ENCODE measurements around the gene GRM4. TPM values are rescaled to one million over a fixed set of nuclear protein-coding genes. Genes with fewer than 3 reads are reported as not detected.

The GRM4 gene
- polyA plus RNA-seq, 1 of the 3 experiments (the other 2 are of a cell fraction) = not detected

DNA sequence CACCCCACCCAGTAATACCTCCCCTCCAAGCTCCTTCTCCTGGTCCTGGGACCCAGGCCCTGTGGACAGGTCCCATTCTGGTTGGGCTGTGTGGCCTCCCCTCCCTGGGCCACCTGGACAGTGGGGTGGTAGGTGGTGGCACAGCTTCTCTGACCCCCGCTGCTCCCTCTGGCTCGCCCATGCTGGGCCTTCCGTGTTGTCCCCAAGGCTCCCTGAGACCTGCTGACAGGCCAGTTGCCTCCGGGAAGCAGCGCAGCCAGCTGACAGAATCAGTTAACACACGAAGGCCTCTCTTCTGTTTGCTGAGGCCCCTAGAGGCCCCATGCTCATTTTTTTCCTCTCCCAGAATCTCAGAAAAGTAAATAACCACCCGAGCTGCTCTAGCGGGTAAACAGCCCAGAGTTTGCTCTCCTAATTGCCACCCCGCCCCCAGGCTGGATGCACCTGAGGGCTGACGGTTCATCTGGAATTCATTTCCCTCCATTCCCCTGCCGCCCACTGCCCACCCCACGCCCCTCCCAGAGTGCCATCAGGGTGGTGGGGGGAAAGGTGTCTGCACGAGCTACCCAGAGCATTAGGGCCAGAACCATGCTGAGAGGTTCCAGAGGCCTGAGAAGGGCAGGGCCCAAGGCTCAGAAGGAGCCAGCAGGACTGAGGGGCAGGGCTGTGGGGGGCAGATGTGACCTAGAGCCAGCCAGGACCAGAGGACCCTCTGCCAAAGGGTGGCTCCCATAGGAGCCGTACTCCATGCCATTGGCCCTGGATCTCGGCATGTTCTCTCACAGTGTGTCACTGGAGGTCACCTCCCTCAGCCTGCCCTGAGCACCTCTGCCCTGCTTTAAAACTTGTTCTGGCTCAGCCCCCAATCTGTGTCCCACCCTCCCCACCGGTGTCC is 157.5 kb downstream of the GRM4 start:
- Histone ChIP-seq H3K27ac (ENCODE audit: low read depth in 2 of 2, low read length in 1 of 2) (no peak overlapping the region), H3K9me3 (no peaks in the 10 kb centered on the region), H3K27me3 (ENCODE audit: insufficient read depth) (no peaks in the 10 kb centered on the region; the same call in 1 of the 2 replicates), H3K4me3 (ENCODE audit: low read depth in 2 of 2, low read length in 1 of 2) (no peak overlapping the region), H3K4me1 (ENCODE audit: control insufficient read depth in 1 of 2, insufficient read depth in 2 of 2, low read depth in 1 of 2, low read length in 1 of 2) (peaks cover 0 to 7% of the 10 kb centered on the region in 2 experiments; a peak in 1 of 4 replicates), H3K79me2 (ENCODE audit: insufficient read depth) (no peaks in the 10 kb centered on the region), H3K9ac (no peak overlapping the region), H2AFZ (ENCODE audit: low read depth) (no peak overlapping the region), H3K4me2 (no peak overlapping the region), H4K20me1 (ENCODE audit: insufficient read depth) (no peaks in the 10 kb centered on the region), H3K36me3 (replicated peaks in 1 of 2; ENCODE audit: control insufficient read depth in 1 of 2, insufficient read depth in 2 of 2, low read length in 1 of 2) (no peaks in the 10 kb centered on the region), H3K9me2 (no peaks in the 10 kb centered on the region), H3F3A (replicated peaks; ENCODE audit: insufficient read depth) (no peaks in the 10 kb centered on the region)
- ChIA-PET CTCF (interaction anchor here (1.3 kb wide), 2 partner anchors 39 to 221 kb away, joined by 3 to 5 read pairs; no protein-coding TSS in a partner anchor), POLR2A (no interaction called here)
- TF ChIP-seq, protein P1, sequence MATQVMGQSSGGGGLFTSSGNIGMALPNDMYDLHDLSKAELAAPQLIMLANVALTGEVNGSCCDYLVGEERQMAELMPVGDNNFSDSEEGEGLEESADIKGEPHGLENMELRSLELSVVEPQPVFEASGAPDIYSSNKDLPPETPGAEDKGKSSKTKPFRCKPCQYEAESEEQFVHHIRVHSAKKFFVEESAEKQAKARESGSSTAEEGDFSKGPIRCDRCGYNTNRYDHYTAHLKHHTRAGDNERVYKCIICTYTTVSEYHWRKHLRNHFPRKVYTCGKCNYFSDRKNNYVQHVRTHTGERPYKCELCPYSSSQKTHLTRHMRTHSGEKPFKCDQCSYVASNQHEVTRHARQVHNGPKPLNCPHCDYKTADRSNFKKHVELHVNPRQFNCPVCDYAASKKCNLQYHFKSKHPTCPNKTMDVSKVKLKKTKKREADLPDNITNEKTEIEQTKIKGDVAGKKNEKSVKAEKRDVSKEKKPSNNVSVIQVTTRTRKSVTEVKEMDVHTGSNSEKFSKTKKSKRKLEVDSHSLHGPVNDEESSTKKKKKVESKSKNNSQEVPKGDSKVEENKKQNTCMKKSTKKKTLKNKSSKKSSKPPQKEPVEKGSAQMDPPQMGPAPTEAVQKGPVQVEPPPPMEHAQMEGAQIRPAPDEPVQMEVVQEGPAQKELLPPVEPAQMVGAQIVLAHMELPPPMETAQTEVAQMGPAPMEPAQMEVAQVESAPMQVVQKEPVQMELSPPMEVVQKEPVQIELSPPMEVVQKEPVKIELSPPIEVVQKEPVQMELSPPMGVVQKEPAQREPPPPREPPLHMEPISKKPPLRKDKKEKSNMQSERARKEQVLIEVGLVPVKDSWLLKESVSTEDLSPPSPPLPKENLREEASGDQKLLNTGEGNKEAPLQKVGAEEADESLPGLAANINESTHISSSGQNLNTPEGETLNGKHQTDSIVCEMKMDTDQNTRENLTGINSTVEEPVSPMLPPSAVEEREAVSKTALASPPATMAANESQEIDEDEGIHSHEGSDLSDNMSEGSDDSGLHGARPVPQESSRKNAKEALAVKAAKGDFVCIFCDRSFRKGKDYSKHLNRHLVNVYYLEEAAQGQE (IDR thresholded peaks at IDR 0.05; ENCODE audit: low read depth, low read length) = no peak
- TF ChIP-seq EZH2phosphoT487 (IDR thresholded peaks at IDR 0.05; ENCODE audit: borderline replicate concordance, low read depth) (no peak), POLR2AphosphoS5 (IDR thresholded peaks at IDR 0.05; ENCODE audit: low read depth, low read length) (no peak), SIN3A (IDR thresholded peaks at IDR 0.05; ENCODE audit: borderline replicate concordance, low read depth, low read length) (no peak), FOXM1 (IDR thresholded peaks at IDR 0.05; ENCODE audit: low read depth) (no peak), RAD21 (IDR thresholded peaks at IDR 0.05; ENCODE audit: low read length) (no peak), TAF1 (IDR thresholded peaks at IDR 0.05; ENCODE audit: borderline replicate concordance, low read depth, low read length) (no peak)
- peak; percentile 45 for DNase-seq
- WGBS (ENCODE audit: low lambda C conversion rate) = 46% methylated on average over 13 of the region's 16 CpGs

DNA sequence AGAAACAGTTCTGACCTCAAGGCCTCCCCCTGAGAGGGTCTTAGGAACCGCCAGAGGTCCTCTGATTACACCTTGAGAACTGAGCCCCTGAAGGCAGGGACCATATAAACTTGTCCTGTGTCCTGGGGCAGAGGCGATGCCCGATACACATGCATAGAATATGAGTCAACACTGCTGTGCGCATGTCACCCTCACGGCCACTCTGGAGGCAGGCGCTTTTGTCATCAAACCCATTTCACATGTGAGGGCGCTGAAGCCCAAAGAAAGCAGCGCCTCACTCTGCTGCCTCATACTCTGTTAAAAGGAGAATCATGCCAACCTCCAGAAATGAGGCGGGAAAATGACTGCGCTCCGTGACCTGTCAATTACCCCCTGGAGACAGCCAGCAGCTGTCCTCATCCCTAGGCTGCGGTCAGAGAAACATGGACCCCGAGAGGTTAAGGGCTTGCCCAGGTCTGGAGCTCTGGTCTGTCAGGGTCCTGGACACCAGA is 158.3 kb downstream of the GRM4 start:
- Histone ChIP-seq H3K9me3 (no peaks in the 10 kb centered on the region), H3K27ac (ENCODE audit: low read depth in 2 of 2, low read length in 1 of 2) (no peak overlapping the region), H3F3A (replicated peaks; ENCODE audit: insufficient read depth) (no peaks in the 10 kb centered on the region), H3K79me2 (ENCODE audit: insufficient read depth) (no peaks in the 10 kb centered on the region), H3K9ac (no peak overlapping the region), H3K4me1 (ENCODE audit: control insufficient read depth in 1 of 2, insufficient read depth in 2 of 2, low read depth in 1 of 2, low read length in 1 of 2) (peaks cover 0 to 7% of the 10 kb centered on the region in 2 experiments; a peak in 1 of 4 replicates), H3K36me3 (replicated peaks in 1 of 2; ENCODE audit: control insufficient read depth in 1 of 2, insufficient read depth in 2 of 2, low read length in 1 of 2) (no peaks in the 10 kb centered on the region), H3K4me2 (no peak overlapping the region), H3K9me2 (no peaks in the 10 kb centered on the region), H2AFZ (ENCODE audit: low read depth) (no peak overlapping the region), H3K4me3 (ENCODE audit: low read depth in 2 of 2, low read length in 1 of 2) (no peak overlapping the region), H3K27me3 (ENCODE audit: insufficient read depth) (no peaks in the 10 kb centered on the region; the same call in 1 of the 2 replicates), H4K20me1 (ENCODE audit: insufficient read depth) (no peaks in the 10 kb centered on the region)
- ChIA-PET CTCF (interaction anchor here (1.3 to 2.0 kb wide), 2 partner anchors 216 to 220 kb away, joined by 3 to 6 read pairs; no protein-coding TSS in a partner anchor), POLR2A (no interaction called here)
- TF ChIP-seq SIN3A (IDR thresholded peaks at IDR 0.05; ENCODE audit: borderline replicate concordance, low read depth, low read length) (no peak), CHD2 (IDR thresholded peaks at IDR 0.05; ENCODE audit: low read length, partially characterized antibody) (no peak), JUND (IDR thresholded peaks at IDR 0.05) (no peak)
- TF ChIP-seq, protein P2, sequence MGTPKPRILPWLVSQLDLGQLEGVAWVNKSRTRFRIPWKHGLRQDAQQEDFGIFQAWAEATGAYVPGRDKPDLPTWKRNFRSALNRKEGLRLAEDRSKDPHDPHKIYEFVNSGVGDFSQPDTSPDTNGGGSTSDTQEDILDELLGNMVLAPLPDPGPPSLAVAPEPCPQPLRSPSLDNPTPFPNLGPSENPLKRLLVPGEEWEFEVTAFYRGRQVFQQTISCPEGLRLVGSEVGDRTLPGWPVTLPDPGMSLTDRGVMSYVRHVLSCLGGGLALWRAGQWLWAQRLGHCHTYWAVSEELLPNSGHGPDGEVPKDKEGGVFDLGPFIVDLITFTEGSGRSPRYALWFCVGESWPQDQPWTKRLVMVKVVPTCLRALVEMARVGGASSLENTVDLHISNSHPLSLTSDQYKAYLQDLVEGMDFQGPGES (IDR thresholded peaks at IDR 0.05; ENCODE audit: low read depth, low read length) = no peak
- WGBS (ENCODE audit: low lambda C conversion rate) = 76% methylated on average over 12 of the region's 13 CpGs
- no peak for DNase-seq

Data from SK-N-SH (cell line).